ENCODE results near the gene TPCN1.
A peak's percentile ranks its signal among the peaks of the same experiment; 100 is the strongest.

Gene TPCN1

DNA sequence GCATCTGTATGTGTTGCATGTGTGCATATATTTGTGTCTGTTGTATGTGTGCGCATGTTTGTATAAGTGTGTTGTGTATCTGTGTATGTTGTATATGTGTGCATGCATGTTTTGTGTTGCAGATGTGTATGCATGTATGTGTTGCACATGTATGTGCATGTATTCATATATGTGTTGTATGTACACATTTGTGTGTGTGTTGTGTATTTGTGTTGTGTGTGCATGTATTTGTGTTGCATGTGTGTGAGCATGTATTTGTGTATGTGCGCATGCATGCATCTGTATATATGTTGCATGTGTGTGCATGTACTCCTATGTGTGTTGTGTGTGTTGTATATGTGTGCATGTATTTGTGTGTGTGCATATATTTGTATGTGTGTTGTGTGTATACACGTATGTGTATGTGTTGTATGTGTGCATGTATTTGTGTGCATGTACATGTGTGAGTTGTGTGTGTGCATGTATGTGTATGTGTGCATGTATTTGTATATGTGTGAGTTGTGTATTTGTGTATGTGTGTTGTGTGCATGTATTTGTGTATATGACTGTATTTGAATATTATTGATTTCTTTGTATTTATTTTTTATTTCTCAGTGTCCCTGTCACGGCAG, 96.9 kb downstream of the TPCN1 start:
- no peak for DNase-seq

DNA sequence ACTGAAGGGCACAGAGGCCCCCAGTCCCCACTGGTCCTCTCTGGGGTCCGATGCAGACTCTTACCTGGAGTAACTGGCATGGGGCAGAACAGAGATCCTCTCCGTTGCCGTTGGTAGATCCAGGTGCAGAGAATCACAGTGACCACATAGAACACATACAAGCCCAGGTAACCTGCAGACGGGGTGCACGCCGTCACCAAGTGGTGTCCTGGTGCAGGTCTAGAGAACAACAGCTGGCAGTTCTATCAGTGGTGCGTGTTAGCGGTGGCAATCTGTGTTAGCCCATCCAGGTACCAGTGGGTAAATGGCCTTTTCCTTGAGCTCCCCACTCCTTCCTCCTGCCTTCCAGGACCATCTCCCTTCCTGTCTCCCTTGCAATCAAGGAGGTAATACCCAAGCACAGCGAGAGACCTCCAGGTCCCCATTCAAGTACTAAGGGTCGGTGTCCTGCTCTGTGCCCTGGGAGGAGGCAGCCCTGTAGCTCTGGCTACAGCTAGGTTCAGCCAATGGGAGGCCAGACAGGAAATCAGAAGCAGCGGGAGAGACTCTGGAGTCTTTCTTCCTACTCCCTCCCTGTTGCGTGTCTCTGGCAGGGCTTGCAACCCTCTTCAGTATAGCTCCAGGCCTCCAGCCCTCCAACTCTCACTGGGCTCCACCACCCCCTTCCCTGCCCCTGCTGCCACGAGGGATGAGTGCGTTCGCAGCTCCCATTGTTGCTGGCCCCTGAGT, 97.8 kb downstream of the TPCN1 start:
- DNase-seq = no peak

DNA sequence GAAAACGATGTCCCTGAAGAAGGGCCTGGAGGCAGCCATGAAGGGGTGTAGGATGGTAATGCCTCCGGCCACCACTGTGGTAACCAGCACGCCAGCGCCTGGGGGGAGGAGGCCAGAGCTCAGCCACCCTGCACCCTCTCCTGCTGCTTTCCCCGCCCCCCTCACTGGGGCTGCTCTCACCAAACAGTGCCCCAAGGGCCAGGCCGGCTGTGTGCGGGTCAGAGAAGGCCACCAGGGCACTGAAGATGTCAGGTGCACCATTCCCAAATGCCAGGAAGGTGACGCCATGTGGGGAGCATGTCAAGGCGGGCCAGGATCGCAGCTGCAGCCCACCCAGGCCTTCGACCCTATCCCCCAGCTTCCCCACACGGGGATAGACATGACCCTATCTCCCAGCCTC, 99.1 kb downstream of the TPCN1 start:
- DNase-seq = no peak

DNA sequence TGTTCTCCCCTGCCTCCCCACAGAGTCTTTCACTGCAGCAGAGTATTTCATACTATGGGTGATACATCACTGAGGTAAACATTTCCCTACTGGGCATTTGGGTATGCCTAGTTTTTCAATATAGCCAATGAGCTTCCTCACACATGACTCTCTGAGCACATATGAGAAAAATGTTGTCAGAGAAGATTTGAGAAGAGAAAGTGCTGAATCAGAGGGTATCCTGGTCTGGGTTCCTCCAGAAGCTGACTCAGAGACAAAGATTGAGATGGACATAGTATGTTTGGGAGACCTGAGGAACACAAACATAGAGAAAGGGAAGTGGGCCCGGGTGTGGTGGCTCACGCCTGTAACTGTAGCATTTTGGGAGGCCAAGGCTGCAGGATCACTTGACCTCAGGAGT, 101.1 kb downstream of the TPCN1 start:
- DNase-seq = no peak

DNA sequence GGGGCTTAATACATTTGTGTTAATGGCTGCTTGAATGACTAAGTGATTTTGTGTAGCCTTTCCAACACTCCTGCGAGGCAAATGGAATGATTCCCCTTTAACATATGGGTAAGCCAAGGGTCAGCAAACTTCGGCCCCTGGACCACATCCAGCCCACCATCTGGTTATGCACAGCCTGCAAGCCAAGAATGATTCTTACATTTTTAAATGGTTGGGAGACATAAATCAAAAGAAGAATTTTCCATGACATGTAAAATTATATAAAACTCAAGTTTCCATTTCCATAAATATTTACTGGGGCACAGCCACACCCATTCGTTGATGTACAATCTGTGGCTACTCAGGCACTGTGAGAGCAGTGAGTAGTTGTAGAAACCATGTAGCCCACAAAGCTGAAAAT, 104.7 kb downstream of the TPCN1 start:
- no peak for DNase-seq

DNA sequence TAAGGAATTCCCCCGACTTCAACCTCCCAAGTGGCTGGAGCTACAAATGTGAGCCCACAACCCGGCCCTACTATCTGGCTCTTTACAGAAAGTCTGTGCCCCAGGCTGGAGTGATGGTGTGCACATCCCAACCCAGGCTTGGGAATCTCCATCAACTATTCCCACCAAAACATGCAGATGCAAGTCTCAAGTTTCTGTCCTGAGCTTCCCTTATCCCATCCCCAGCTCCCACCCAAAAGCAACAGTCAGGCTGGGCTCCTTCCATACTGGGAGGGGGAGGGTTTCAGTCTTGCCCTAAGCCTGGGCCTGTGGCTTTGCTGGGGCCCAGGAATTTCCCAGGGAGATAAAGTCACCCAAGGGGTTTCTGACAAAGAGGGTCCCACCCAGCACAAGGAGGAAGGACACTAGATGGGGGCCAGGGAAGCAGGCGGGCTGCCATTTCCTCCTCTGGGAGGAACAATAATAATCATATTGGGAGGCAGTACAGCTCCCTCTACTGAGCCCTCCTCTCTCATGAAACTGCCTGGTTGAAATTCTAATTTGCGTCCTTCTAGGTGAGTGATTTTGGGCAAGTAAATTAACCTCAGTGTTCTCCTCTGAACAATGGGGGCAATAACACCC, 105.6 kb downstream of the TPCN1 start:
- DNase-seq = no peak

DNA sequence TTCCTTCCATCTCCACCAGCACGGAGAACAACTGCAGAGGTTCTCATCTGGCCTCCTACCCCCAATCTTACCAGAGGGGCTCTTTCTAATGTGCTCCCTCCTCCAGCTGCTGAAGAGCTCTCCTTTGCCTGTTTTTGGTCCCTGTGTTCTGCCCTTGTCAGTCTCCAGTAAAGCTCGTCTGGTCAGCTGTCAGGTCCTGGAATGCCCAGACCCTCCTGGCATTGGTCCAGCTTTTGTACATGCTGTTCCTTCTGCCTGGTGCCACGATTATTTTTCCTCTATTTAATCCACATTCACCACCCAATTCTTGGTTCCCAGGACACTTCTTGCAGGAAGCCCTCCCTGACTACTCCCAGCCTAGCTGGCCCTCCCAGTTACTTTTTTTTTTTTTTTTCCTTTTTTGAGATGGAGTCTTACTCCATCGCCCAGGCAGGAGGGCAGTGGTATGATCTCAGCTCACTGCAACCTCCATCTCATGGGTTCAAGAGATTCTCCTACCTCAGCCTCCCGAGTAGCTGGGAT, 107.2 kb downstream of the TPCN1 start:
- no peak for DNase-seq

DNA sequence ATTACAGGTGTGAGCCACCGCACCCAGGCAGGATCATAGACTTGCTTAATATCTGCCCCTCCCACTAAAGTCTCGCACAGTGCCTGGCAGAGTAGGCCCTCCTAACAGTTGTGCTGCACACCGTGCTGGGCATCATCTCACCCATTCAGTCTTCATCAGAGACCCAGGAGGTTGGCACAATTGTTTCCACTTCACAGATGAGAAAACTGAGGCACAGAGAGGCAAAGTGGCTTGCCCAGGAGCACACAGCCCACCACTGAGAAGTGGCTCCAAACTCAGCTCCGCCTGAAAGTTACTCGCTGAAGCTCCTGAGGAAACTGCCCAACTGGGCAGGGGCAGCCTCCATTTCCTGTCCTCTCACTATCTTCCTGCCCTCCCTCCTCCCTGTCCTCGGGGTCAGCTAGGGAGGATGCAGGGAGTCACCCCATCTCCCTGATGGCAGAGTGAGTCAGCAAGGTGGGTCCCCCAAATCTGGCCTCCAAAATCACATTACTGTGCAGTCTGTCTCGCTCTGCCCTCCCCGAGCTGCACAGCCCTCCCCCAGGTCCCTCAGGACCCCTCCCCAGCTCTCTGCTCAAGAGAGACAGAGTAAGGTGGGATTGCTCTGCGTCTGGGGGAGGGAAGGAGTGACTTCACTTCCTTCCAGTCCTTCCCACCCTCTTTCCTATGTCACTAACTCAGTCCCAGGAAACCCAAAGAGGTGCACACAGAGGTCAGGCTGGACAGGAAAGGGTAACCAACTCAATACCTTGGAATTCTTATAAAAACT, 107.9 kb downstream of the TPCN1 start:
- DNase-seq = no peak

DNA sequence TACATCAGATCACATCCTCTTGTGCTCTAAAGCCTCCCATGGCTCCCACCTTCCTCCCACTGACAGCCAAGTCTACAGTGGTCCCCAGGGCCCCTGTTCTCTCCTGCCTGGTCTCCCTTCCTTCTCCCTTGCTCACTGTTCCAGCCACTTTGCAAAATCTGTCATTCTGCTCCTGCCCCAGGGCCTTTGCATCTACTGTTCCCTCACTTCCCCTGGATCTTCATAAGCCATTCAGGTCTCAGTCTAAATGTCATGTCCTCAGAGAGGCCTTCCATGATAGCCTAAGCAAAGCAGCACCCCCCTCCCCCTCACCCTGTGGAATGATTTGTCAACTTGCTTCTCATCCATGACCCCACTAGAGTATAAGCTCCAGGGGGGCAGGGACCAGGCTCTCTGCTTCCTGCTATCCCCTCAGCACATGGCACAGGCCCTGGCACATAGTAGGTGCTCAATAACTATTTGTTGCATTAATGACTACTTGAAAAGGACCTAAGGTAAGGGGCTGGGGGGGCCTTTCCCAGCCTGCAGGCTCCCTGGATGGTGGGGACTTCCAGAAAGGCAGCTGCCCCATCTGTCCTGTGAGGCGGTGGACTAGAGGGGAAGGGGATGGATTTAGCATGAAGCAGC, 108.6 kb downstream of the TPCN1 start:
- DNase-seq = no peak

DNA sequence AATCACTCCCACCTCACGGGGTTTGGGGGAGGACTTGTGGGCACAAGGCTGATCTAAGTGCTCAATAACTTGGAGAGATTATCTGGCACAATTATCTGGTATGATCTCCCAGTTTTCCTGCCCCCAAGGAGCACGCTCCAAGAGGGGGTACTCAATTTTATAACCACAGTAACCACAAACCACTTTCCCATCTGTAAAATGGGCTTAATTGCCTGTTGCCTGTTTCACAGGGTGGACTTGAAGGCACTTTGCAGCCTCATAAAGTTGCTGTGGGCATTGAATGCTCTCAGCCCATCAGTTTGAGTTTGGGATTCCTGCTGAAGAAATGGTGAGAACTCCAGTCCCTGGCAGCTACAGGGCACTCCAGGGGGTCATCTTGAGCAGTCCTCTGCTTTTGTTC, 109.2 kb downstream of the TPCN1 start:
- DNase-seq = no peak

DNA sequence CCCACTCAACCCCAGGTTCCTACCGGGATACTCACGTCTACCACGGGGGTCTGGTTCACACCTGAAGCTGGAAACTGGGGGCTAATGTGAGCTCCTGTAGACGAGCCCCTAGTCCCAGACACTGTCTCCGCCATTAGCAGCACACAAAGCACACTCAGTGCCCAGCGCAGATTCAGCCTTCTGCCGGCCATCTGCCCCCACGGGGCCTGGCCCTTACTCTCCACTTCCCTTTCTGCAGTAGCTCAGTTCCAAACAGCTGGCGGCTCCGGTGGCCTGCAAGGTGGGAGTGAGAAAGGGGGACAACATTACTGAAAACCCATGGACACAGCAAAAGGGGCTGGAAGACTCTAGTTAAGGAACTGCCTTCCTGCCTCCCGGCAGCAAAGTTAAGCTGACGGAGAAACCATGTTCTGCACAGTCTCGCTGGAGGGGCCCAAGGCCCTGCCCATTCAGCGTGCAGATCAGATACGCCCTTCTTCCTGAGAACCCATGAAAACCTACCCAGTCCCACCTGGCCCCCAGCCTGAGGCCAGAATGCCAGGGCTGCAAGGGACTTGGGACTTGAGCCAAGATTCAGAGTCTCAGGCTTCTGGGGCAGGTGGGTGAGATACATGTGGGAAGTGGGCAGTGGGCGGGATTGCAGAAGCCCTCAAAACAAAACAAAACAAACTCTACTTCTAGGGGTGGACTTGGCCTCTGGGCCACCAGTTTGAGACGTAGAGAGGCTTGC, 111.6 kb downstream of the TPCN1 start:
- DNase-seq = no peak

DNA sequence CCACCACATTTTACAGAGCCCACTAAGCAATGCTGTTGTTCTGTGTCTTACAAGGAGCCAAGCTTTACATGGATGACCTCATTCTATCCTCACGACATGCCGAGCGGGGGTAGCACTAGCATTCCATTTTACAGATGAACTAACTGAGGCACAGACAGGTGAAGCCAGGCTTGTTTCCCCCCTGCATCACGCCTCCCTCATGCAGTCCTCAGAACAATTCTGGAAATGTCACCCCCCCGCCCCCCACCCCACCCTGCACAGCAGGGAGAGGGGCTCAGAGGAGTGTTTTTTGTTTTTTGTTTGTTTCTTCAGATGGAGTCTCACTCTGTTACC, 112.1 kb downstream of the TPCN1 start:
- no peak for DNase-seq

DNA sequence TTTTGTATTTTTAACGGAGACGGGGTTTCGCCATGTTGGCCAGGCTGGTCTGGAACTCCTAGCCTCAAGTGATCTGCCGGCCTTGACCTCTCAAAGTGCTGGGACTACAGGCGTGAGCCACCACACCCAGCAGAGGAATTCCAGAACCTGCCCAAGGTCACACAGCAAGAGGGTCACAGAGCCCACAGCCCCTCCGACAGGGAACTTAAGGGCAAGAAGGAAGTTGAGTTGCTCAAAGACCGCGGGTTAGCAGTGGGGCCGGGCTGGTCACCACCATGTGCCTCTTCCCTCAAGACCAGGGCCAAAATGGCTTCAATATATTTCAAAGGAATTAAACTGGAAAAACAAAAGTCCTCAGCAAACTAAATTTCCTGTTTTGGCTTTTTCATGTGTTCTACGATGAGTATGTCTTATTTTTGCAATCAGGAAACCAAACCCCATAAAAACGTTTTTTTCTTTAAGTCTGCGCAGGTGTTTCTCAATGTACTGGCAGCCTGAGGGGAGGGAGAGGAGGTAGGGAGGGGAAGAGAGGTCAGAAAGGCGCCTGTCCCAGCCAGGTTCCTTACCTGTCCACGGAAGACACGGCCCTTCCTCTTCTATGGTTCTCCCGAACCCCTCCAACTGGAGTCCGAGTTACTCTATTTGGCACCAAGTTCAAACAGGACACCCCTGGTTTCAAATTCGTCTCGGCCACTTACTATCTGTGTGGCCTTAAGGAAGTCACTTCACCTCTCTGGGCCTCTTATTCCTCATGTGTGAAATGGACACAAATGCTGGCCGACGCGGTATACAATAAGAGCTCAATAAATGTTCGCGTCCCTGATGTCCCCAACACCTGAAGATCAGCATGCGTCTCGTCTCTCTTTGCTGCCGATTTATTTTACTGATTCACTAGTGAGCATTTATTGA, 112.9 kb downstream of the TPCN1 start:
- no peak for DNase-seq

DNA sequence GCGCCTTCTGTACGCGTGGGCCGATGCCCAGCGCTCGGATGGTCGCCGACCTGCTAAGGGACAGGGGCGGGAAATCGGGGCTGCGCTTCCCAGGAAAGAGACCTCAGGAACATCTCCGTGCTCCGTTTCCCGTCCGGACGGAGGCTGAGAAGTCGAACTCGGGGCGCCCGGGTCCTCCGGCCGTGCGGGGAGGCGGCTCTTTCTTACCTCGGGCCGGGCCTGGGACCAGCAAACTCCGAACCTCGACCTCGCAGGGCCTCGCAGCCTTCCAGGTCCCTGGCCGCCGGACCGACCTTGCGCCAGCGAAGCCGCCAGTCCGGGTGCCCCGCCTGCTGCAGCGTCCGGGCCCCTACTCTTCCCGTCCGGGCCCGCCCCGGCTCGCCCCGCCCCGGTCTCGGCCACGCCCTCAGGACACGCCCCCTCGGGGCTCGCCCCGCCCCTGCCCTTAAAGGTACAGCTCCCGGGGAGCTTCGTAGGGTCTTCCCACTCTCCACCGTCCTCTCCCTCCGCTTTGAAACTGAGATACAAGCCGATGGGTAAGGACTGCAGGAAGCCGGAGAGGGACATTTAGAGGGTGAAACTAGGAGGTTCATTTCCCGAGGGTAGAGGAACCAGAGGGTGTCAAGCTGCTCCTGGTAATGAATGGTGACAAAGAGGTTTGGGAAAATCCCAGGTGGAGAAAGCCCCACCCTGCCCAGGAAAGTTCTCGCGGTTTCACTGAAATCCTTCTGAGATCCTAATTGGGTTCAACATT, 113.7 kb downstream of the TPCN1 start, which contains the start of gene SLC8B1:
TSS of gene SLC8B1 (minus strand) at position 324 of the 754 bp plus-strand sequence. CDS start 2,231 bp downstream, outside the sequence.
- peak; percentile 94 for DNase-seq

DNA sequence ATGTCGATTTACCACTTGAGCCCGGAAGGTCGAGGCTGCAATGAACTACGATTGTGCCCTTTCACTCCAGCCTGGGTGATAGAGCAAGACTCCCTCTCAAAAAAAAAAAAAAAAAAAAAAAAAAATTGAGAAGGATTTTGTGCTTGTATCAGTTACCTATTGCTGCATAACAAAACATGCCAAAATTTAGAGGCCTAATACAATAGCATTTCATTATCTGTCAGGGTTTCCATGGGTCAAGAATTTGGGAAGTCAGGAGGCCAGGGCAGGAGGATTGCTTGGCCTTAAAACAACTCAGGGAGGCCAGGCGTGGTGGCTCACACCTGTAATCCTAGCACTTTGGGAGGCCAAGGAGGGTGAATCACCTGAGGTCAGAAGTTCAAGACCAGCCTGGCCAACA, 118.3 kb downstream of the TPCN1 start:
- DNase-seq = no peak

DNA sequence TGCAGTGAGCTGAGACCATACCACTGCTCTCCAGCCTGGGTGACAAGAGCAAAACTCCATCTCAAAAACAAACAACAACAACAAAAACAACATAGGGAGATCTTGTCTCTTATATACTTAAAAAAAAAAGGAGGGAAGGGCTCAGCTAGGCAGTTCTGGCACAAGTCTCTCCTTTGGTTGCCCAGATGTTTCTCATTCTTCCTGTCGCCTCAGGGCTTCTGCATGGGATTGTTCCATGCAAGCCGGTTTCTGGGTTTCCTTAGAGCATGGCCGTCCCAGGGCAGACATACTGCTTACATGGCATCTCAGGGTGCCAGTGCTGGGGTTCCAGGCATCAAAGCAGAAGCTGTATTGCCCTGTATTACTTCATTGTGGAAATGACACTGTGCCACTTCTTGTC, 118.8 kb downstream of the TPCN1 start:
- no peak for DNase-seq

DNA sequence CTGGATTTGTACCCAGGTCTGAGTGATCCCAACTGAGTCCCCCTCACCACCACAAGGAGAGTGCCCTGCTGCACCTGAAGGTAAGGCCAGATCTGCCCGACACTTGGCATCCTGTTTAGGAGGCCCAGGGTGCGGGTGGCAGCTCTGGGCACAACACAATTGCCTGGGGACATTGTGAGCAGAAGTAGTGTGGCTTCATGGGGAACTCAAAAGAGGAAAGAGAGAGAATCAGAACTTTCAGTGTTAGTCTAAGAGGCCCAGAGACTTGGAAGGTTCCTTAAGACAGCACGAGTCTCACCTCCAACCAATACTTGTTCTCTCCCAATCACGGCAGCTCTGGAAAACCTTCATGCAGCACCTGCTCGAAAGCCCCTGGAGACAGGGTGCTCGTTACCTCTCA, 120.3 kb downstream of the TPCN1 start:
- DNase-seq = no peak

DNA sequence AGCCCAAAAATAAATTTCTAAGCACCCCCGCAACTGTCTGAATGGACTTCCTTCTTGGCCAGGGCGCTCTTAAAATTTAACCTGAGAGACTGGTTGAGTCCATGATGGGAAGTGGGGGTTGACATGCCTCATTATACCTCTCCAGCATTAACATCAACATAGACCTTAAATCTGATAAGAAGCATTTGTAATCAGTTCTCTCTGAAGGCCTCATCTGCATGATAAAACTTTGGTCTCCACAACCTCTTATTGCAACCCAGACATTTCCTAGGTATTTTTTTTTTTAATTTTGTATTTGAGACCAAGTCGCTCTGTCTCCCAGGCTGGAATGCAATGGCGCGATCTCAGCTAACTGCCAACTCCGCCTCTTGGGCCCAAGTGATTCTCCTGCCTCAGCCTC, 124.1 kb downstream of the TPCN1 start:
- no peak for DNase-seq

DNA sequence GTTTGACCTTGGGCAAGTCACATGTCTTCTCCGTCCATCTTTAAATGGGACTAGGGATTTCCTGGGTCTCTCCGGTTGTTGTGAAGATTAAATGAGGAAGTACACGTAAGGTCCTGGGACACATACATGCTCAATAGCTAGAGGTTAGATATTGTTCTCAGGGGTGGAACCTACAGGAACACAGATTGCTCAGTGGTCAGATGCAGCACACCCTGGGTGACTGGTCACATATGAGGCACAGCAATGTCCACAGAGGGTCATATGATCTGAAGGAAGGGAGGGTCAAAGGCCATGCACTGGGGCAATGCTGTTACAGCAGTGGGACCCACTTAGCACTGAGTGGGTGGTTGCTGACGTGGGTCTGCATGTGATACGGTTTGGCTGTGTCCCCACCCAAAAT, 125.1 kb downstream of the TPCN1 start:
- no peak for DNase-seq

DNA sequence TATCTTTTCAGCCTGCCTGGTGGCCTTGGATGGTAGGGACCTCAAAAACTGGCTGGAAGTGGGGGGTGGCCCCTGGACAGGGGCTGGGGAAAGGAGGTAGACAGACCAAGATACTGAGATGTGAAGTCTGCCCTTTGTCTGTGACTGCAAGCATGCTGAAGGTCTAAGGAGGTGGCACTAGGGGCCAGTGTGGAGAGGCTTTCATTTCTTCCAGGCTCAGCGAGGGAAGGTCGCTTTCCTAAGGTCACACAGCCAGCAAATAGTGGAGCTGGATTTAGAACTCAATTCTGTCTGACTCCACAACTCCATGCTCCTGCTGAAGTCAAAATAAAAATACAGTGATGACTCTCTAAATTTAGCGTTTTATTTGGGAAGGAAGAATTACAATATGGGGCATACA, 125.8 kb downstream of the TPCN1 start:
- DNase-seq = no peak

Measured in activated T-cell treated with anti-CD3 and anti-CD28 coated beads for 4 hours (primary cell).